ENCODE results near the gene PRDM16. TPM values are rescaled to one million over a fixed set of nuclear protein-coding genes. Genes with fewer than 3 reads are reported as not detected.

Gene PRDM16
- total RNA-seq, 2 experiments from 2014 or later: not detected

- Histone ChIP-seq H3K9me3 (ENCODE audit: low read length) (no peaks in the 10 kb centered on the region), H3K4me2 (ENCODE audit: low read length) (no peak overlapping the region), H3K79me2 (ENCODE audit: insufficient read depth, low read depth, low read length) (no peaks in the 10 kb centered on the region), H2AFZ (ENCODE audit: low read length) (no peak overlapping the region), H3K9me2 (ENCODE audit: insufficient read depth, low read length) (no peaks in the 10 kb centered on the region), H3K4me3 (ENCODE audit: low read depth, low read length, poor library complexity, severe bottlenecking) (no peak overlapping the region), H4K20me1 (ENCODE audit: insufficient read depth, low read length) (no peaks in the 10 kb centered on the region), H3K36me3 (ENCODE audit: insufficient read depth, low read length) (no peaks in the 10 kb centered on the region), H3K4me1 (ENCODE audit: insufficient read depth, low read length, poor library complexity, severe bottlenecking) (no peaks in the 10 kb centered on the region), H3K27ac (ENCODE audit: low read depth, low read length, poor library complexity, severe bottlenecking) (no peak overlapping the region)
- ChIA-PET CTCF (ENCODE audit: unreplicated experiment) (no interaction called here), POLR2A (no interaction called here)
- TF ChIP-seq CTCF (conservative IDR thresholded peaks at IDR 0.05; ENCODE audit: low read length) (no peak), EZH2phosphoT487 (IDR thresholded peaks at IDR 0.05; ENCODE audit: borderline replicate concordance, low read depth, low read length) (no peak)
- BruUV-seq (replicated peaks): no TSS peak
- intact Hi-C loops (cut with micrococcal nuclease; ENCODE audit: unreplicated experiment): no loop called here
- DNase-seq (ENCODE audit: low spot score): no peak
Measured at GRCh38 chr1:3240524-3241235, 171.7 kb downstream of the PRDM16 start.

- Histone ChIP-seq H3K27ac (ENCODE audit: low read depth, low read length, poor library complexity, severe bottlenecking) (no peak overlapping the region), H3K9me3 (ENCODE audit: low read length) (no peaks in the 10 kb centered on the region), H3K36me3 (ENCODE audit: insufficient read depth, low read length) (no peaks in the 10 kb centered on the region), H3K79me2 (ENCODE audit: insufficient read depth, low read depth, low read length) (no peaks in the 10 kb centered on the region), H3K4me3 (ENCODE audit: low read depth, low read length, poor library complexity, severe bottlenecking) (no peak overlapping the region), H3K9me2 (ENCODE audit: insufficient read depth, low read length) (no peaks in the 10 kb centered on the region), H2AFZ (ENCODE audit: low read length) (no peak overlapping the region), H3K4me2 (ENCODE audit: low read length) (no peak overlapping the region), H3K4me1 (ENCODE audit: insufficient read depth, low read length, poor library complexity, severe bottlenecking) (no peaks in the 10 kb centered on the region), H4K20me1 (ENCODE audit: insufficient read depth, low read length) (no peaks in the 10 kb centered on the region)
- POLR2A ChIA-PET: no interaction called here
- TF ChIP-seq CTCF (conservative IDR thresholded peaks at IDR 0.05; ENCODE audit: low read length) (no peak), EZH2phosphoT487 (IDR thresholded peaks at IDR 0.05; ENCODE audit: borderline replicate concordance, low read depth, low read length) (no peak)
- CTCF ChIA-PET (ENCODE audit: unreplicated experiment): no interaction called here
- no TSS peak for BruUV-seq (replicated peaks)
- intact Hi-C loops (cut with micrococcal nuclease; ENCODE audit: unreplicated experiment): no loop called here
- no peak for DNase-seq (ENCODE audit: low spot score)
Measured at GRCh38 chr1:3241236-3241550, 172.2 kb downstream of the PRDM16 start.

- Histone ChIP-seq H3K9me3 (ENCODE audit: low read length) (no peaks in the 10 kb centered on the region), H3K9me2 (ENCODE audit: insufficient read depth, low read length) (no peaks in the 10 kb centered on the region), H3K36me3 (ENCODE audit: insufficient read depth, low read length) (no peaks in the 10 kb centered on the region), H3K4me1 (ENCODE audit: insufficient read depth, low read length, poor library complexity, severe bottlenecking) (no peaks in the 10 kb centered on the region), H4K20me1 (ENCODE audit: insufficient read depth, low read length) (no peaks in the 10 kb centered on the region), H2AFZ (ENCODE audit: low read length) (no peak overlapping the region), H3K4me2 (ENCODE audit: low read length) (no peak overlapping the region), H3K79me2 (ENCODE audit: insufficient read depth, low read depth, low read length) (no peaks in the 10 kb centered on the region), H3K4me3 (ENCODE audit: low read depth, low read length, poor library complexity, severe bottlenecking) (no peak overlapping the region), H3K27ac (ENCODE audit: low read depth, low read length, poor library complexity, severe bottlenecking) (no peak overlapping the region)
- TF ChIP-seq CTCF (conservative IDR thresholded peaks at IDR 0.05; ENCODE audit: low read length) (no peak), EZH2phosphoT487 (IDR thresholded peaks at IDR 0.05; ENCODE audit: borderline replicate concordance, low read depth, low read length) (no peak)
- intact Hi-C loops (cut with micrococcal nuclease; ENCODE audit: unreplicated experiment): no loop called here
- ChIA-PET POLR2A (no interaction called here), CTCF (ENCODE audit: unreplicated experiment) (no interaction called here)
- no peak for DNase-seq (ENCODE audit: low spot score)
- no TSS peak for BruUV-seq (replicated peaks)
Measured at GRCh38 chr1:3241673-3242407, 172.8 kb downstream of the PRDM16 start.
